Activated naive CD4-positive, alpha-beta T cell treated with anti-CD3 and anti-CD28 coated beads for 36 hours (primary cell): ENCODE measurements around the gene CENPM. TPM values are rescaled to one million over a fixed set of nuclear protein-coding genes. Genes with fewer than 3 reads are reported as not detected.

Experiments
- CTCF ChIA-PET: fragments of 350-600 bp; sonication (Branson Sonifier 250); formaldehyde crosslinking; loops from one replicate; lab custom pipeline; 2021; ENCODE audit warnings: antibody characterized with exemption; lab: Charles Lee
- DNase-seq: peaks from one replicate; pipeline ENCODE4 v3.0.0-alpha.2; 2020
- H3K27ac Mint-ChIP-seq: one replicate; pipeline ENCODE4 v1.8.0; 2021; ENCODE audit warnings: mild to moderate bottlenecking, mixed read lengths
- H3K27me3 Mint-ChIP-seq: one replicate; pipeline ENCODE4 v1.8.0; 2021; ENCODE audit warnings: low read depth, mixed read lengths
- H3K36me3 Mint-ChIP-seq: one replicate; pipeline ENCODE4 v1.8.0; 2021; ENCODE audit warnings: low read depth, mixed read lengths
- H3K4me1 Mint-ChIP-seq: one replicate; pipeline ENCODE4 v1.8.0; 2021; ENCODE audit warnings: low read depth, mixed read lengths
- H3K4me3 Mint-ChIP-seq: one replicate; pipeline ENCODE4 v1.8.0; 2021; ENCODE audit warnings: mild to moderate bottlenecking, moderate library complexity, mixed read lengths
- H3K9me3 Mint-ChIP-seq: one replicate; pipeline ENCODE4 v1.8.0; 2021; ENCODE audit warnings: mixed read lengths
- intact Hi-C: fragments of 100-400 bp; cut with micrococcal nuclease; formaldehyde crosslinking; loops from one replicate; pipeline ENCODE4 v1.15.1; 2023
- total RNA-seq, 2 experiments: library from RNA; stranded (reverse); gene quantifications; one replicate each; pipeline ENCODE4 v1.2.3, GENCODE V29; 2021

Gene CENPM
- total RNA-seq, 2 experiments from 2014 or later: 95.4 to 110 TPM

GRCh38 chr22:41915786-41916493 lies 31.0 kb downstream of the CENPM start:
- CTCF ChIA-PET: interaction anchor here (0.7 to 1.0 kb wide), 3 partner anchors 10 to 218 kb away, joined by 3 to 4 read pairs (median 3); no protein-coding TSS in a partner anchor
- no peak for DNase-seq
- H3K4me3 Mint-ChIP-seq: peak overlapping the region; percentile 29
- intact Hi-C loops: no loop called here
- H3K4me1 Mint-ChIP-seq: peaks cover 26% of the 10 kb centered on the region
- H3K9me3 Mint-ChIP-seq: no peaks in the 10 kb centered on the region
- H3K36me3 Mint-ChIP-seq: no peaks in the 10 kb centered on the region
- no peak overlapping the region for H3K27ac Mint-ChIP-seq
- H3K27me3 Mint-ChIP-seq: peaks cover 45% of the 10 kb centered on the region

GRCh38 chr22:41915035-41915785 lies 31.7 kb downstream of the CENPM start, which contains the start of gene SHISA8:
TSS of gene SHISA8 (minus strand) at chr22:41915074. CDS start at chr22:41914667, 407 bp downstream.
- CTCF ChIA-PET: interaction anchor here (0.9 kb wide), 1 partner anchor 10 kb away, joined by 3 read pairs; no protein-coding TSS in a partner anchor
- H3K27me3 Mint-ChIP-seq: peaks cover 47% of the 10 kb centered on the region
- no peak within 1 kb of the TSS for H3K27ac Mint-ChIP-seq
- no peaks in the 10 kb centered on the region for H3K9me3 Mint-ChIP-seq
- peaks cover 26% of the 10 kb centered on the region for H3K4me1 Mint-ChIP-seq
- peak; percentile 73 for DNase-seq
- peak within 1 kb of the TSS; percentile 29 for H3K4me3 Mint-ChIP-seq
- no peaks in the 10 kb centered on the region for H3K36me3 Mint-ChIP-seq
- intact Hi-C loops: no loop called here

GRCh38 chr22:41914611-41915034 lies 32.3 kb downstream of the CENPM start:
- no peaks in the 10 kb centered on the region for H3K9me3 Mint-ChIP-seq
- no peaks in the 10 kb centered on the region for H3K36me3 Mint-ChIP-seq
- no peak overlapping the region for H3K4me3 Mint-ChIP-seq
- CTCF ChIA-PET: no interaction called here
- peaks cover 26% of the 10 kb centered on the region for H3K4me1 Mint-ChIP-seq
- no peak for DNase-seq
- H3K27me3 Mint-ChIP-seq: peaks cover 47% of the 10 kb centered on the region
- intact Hi-C loops: no loop called here
- no peak overlapping the region for H3K27ac Mint-ChIP-seq

- CTCF ChIA-PET: interaction anchor here (0.6 kb wide), 1 partner anchor 560 kb away, joined by 3 read pairs; no protein-coding TSS in a partner anchor
- Mint-ChIP-seq H3K27ac (no peak overlapping the region), H3K9me3 (no peaks in the 10 kb centered on the region), H3K4me3 (peak overlapping the region; percentile 29), H3K36me3 (no peaks in the 10 kb centered on the region), H3K27me3 (peaks cover 51% of the 10 kb centered on the region), H3K4me1 (peaks cover 24% of the 10 kb centered on the region)
- intact Hi-C loops: no loop called here
- no peak for DNase-seq
Measured at GRCh38 chr22:41913842-41914534, 33.0 kb downstream of the CENPM start.

GRCh38 chr22:41913040-41913719 lies 33.8 kb downstream of the CENPM start:
- Mint-ChIP-seq H3K27me3 (peaks cover 49% of the 10 kb centered on the region), H3K36me3 (no peaks in the 10 kb centered on the region), H3K4me1 (peaks cover 27% of the 10 kb centered on the region), H3K4me3 (peak overlapping the region; percentile 45), H3K27ac (no peak overlapping the region), H3K9me3 (no peaks in the 10 kb centered on the region)
- CTCF ChIA-PET: interaction anchor here (0.6 kb wide), 1 partner anchor 561 kb away, joined by 3 read pairs; no protein-coding TSS in a partner anchor
- intact Hi-C loops: no loop called here
- DNase-seq: no peak

- Mint-ChIP-seq H3K9me3 (no peaks in the 10 kb centered on the region), H3K27me3 (peaks cover 49% of the 10 kb centered on the region), H3K4me3 (no peak overlapping the region), H3K4me1 (peaks cover 24% of the 10 kb centered on the region), H3K36me3 (peaks cover 2% of the 10 kb centered on the region), H3K27ac (no peak overlapping the region)
- CTCF ChIA-PET: interaction anchor here (1.6 kb wide), 1 partner anchor 13 kb away, joined by 6 read pairs; no protein-coding TSS in a partner anchor
- DNase-seq: no peak
- intact Hi-C loops: no loop called here
Measured at GRCh38 chr22:41912338-41913039, 34.5 kb downstream of the CENPM start.

GRCh38 chr22:41911001-41911611 lies 35.8 kb downstream of the CENPM start:
- intact Hi-C loops: no loop called here
- CTCF ChIA-PET: interaction anchor here (1.6 kb wide), 1 partner anchor 15 kb away, joined by 6 read pairs; no protein-coding TSS in a partner anchor
- no peak overlapping the region for H3K27ac Mint-ChIP-seq

GRCh38 chr22:41910050-41911000 lies 36.6 kb downstream of the CENPM start:
- CTCF ChIA-PET: interaction anchor here (1.6 kb wide), 1 partner anchor 15 kb away, joined by 6 read pairs; no protein-coding TSS in a partner anchor
- Mint-ChIP-seq H3K4me1 (peaks cover 21% of the 10 kb centered on the region), H3K36me3 (peaks cover 6% of the 10 kb centered on the region), H3K9me3 (no peaks in the 10 kb centered on the region), H3K27ac (no peak overlapping the region), H3K27me3 (peaks cover 32% of the 10 kb centered on the region), H3K4me3 (no peak overlapping the region)
- intact Hi-C loops: no loop called here
- DNase-seq: no peak

More at GRCh38 chr22:41911001-41911611, 35.8 kb downstream of the CENPM start:
- Mint-ChIP-seq H3K36me3 (peaks cover 3% of the 10 kb centered on the region), H3K4me1 (peaks cover 24% of the 10 kb centered on the region), H3K9me3 (no peaks in the 10 kb centered on the region), H3K27me3 (peaks cover 40% of the 10 kb centered on the region), H3K4me3 (peak overlapping the region; percentile 29)
- DNase-seq: no peak

- Mint-ChIP-seq H3K36me3 (peaks cover 6% of the 10 kb centered on the region), H3K27me3 (peaks cover 29% of the 10 kb centered on the region), H3K4me3 (no peak overlapping the region), H3K9me3 (no peaks in the 10 kb centered on the region), H3K4me1 (peaks cover 21% of the 10 kb centered on the region), H3K27ac (no peak overlapping the region)
- intact Hi-C loops: no loop called here
- no peak for DNase-seq
- CTCF ChIA-PET: no interaction called here
Measured at GRCh38 chr22:41909310-41910049, 37.5 kb downstream of the CENPM start.
